ENCODE measurements around the gene SERGEF.

Gene SERGEF

DNA sequence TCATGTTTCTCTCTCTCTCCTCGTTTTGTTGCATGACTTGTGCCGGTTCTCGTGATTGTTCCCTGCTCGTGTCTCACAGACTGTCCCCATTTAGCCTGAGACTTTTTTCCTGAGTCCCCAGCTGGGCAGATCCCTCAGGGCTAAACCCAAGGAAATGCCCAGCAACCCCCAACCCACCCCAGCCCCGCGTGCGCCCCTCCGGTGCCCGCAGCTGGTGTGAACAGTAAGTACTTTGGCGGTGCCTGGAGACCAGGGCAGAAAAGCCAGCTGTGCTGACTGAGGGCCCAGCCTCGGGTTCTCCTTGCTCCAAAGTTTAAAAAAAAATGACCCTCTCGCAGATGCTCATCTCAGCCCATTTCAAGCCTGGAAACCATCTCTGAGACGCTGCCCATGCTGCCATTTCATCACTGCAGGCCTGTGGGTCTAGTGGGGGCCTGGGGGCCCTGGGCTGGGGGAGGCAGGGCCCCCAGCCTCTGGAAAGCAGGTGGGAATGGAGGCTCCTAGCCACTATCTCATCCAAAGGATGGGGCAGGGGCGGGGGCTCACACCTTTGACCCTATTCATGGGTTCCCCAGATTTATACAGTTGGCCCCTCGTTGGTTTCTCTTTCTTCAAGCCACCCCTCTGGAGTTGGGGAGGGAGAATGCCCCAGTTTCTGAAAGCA lies 236.5 kb downstream of the SERGEF start:
- TF ChIP-seq, protein P1, sequence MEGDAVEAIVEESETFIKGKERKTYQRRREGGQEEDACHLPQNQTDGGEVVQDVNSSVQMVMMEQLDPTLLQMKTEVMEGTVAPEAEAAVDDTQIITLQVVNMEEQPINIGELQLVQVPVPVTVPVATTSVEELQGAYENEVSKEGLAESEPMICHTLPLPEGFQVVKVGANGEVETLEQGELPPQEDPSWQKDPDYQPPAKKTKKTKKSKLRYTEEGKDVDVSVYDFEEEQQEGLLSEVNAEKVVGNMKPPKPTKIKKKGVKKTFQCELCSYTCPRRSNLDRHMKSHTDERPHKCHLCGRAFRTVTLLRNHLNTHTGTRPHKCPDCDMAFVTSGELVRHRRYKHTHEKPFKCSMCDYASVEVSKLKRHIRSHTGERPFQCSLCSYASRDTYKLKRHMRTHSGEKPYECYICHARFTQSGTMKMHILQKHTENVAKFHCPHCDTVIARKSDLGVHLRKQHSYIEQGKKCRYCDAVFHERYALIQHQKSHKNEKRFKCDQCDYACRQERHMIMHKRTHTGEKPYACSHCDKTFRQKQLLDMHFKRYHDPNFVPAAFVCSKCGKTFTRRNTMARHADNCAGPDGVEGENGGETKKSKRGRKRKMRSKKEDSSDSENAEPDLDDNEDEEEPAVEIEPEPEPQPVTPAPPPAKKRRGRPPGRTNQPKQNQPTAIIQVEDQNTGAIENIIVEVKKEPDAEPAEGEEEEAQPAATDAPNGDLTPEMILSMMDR (IDR thresholded peaks at IDR 0.05; ENCODE audit: control insufficient read depth, insufficient read depth, low read depth, low read length, missing control alignments), result no peak
- no peak overlapping the region for H3K4me3 ChIP-seq (ENCODE audit: control insufficient read depth, low read depth, low read length)
- DNase-seq (ENCODE audit: low read depth), result no peak

DNA sequence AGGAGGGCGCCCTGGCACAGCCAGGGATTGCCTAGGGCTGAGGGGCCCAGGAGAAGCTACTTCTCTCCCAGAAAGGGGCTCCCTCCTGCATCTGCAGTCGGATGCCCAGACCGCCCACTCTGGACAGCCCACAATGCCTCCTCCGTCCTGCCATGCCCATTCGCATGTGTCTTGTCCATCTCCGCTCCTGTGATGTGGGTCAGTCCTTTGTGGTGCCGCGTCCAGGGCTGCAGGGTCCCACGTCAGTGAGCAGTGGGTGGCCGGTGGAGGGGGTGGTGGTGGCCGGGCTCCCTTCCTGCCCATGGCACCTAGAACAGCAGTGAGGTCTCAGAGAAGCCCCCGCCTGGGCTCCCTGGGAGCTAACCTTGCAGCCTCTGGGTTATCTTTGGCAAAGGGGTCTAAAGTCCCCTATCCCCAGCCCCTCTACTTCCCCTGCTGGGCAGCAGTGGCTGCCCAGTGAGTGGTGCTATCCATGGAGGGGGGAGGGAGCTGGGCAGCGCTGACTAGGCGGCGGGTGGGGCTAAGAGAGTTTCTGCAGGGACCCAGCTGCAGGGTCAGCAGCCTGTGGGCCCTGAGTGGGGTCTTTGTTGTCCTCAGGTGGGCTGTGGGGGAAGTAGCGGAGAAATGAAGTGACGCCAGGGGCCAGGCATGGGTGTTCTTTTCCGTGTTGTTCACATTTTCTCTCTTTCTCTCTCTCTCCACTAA lies 237.2 kb downstream of the SERGEF start:
- H3K4me3 ChIP-seq (ENCODE audit: control insufficient read depth, low read depth, low read length), result no peak overlapping the region
- DNase-seq (ENCODE audit: low read depth), result no peak
- TF ChIP-seq, protein P1 (IDR thresholded peaks at IDR 0.05; ENCODE audit: control insufficient read depth, insufficient read depth, low read depth, low read length, missing control alignments), result no peak

DNA sequence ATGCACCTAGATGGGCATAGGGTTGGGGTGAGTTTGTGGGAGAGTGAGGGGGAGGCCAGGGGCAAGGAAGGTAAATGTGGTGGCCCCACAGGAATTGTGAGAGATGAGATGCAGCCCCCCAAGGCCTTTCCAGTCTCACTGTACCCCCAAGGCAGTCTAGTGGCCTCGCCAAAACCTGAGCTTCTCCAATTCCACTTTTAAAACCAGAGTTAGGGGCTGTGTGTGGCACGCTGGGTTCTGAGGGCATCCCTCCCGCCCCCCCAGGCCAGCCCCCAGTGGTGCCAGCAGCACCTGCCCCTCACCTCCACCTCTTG lies 237.9 kb downstream of the SERGEF start:
- no peak for DNase-seq (ENCODE audit: low read depth)
- no peak overlapping the region for H3K4me3 ChIP-seq (ENCODE audit: control insufficient read depth, low read depth, low read length)
- TF ChIP-seq, protein P1 (IDR thresholded peaks at IDR 0.05; ENCODE audit: control insufficient read depth, insufficient read depth, low read depth, low read length, missing control alignments), result no peak

DNA sequence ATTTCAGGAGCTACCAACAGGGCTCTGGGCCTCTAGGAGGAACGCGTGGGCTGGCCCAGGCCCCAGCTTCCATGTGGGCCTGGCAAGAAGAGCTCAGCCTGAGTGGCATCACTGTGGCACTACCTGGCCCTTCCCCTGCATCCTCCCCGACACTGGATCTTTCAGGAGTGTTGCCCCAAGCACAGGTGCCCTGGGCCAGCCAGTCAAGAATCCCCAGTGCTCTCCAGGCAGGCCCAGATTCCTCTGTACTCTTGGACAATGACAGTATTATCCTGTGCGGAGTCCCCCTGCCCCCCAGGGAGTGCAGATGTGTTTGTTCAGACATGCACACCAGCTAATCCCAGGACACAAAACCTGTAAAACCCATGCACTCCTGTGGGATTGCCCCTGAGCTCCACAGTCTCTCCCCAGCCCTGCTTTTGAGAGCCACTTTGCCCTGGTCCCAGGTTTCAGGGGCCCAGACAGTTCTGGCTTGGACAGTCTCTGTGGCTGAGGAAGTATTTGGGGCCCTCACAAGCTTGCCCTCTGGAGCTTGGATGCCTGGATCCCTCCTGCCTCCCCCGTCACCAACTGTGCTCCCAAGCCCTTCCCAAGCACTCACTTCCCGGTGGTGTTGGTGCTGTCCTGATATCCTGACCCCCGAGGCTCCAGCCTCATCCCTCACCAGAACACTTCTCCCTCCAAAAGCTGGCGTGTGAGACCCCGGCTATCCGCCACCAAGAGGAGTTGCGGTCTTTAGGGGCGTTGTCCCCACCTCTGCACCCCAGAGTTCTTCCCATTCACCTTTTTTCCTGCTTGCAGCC lies 238.4 kb downstream of the SERGEF start:
- DNase-seq (ENCODE audit: low read depth), result no peak
- TF ChIP-seq, protein P1 (IDR thresholded peaks at IDR 0.05; ENCODE audit: control insufficient read depth, insufficient read depth, low read depth, low read length, missing control alignments), result no peak

DNA sequence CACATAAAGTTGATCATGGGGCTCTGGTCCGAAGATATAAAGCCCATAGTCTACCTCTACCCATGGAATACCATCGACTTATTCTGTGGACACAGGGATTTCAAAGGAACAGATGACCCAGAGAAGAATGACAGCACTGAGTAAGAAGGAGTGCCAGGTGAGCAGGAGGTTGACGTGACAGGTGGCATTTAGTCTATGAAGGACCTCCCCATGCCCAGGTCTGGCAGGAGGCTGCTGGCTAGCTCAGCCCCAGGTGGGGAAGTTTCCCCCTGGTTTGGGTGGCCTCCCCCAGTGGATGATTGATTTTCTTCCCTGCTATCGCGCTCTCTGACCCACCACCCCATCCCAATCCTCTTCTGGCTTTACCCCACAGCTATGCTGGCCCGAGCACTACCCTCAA lies 239.2 kb downstream of the SERGEF start:
- TF ChIP-seq, protein P1 (IDR thresholded peaks at IDR 0.05; ENCODE audit: control insufficient read depth, insufficient read depth, low read depth, low read length, missing control alignments), result no peak
- DNase-seq (ENCODE audit: low read depth), result no peak
- no peak overlapping the region for H3K4me3 ChIP-seq (ENCODE audit: control insufficient read depth, low read depth, low read length)

More for the DNA sequence above, 238.4 kb downstream of the SERGEF start:
- H3K4me3 ChIP-seq (ENCODE audit: control insufficient read depth, low read depth, low read length), result no peak overlapping the region

DNA sequence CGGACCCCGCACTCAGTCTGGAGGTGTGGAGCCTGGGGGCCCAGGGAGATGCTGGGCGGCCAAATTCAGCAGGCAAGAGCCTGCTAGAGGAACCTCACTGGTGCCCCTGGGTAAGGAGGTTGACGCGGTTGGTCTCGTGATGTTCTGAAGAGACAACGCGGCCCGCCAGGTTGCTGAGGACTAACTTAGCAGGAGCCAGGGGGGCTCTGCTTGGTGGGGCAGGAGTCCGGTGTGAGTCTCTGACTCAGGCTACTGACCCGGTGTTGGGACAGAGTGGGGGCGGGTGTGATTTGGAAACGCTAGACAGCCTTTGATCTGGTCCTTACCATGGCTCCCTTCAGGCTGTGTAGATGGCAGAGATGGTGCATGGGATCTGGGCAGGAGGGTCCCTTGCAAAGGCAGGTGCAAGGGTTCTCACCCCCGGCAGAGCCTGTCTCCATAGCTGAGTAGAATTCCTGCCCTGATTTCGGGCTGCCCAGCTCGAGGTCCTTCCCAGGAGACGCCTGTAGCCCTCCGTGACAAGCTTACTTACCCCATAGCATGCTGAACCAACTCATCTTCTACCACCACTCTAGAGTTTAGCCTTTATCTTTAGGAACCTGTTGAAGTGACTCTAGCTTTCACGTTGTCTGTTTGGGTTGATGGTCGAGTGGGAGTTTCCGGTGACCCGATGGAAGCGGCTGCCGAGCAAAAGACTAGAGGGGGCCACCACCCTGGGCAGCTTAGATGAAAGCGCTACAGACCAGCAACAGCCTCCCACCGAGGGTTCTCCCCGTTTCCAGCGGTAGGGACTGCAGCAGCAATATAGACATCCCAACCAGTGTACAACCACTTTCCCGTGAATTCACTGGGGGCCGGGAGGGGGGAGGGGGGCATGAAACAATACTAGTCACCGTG lies 239.9 kb downstream of the SERGEF start:
- DNase-seq (ENCODE audit: low read depth), result no peak
- H3K4me3 ChIP-seq (ENCODE audit: control insufficient read depth, low read depth, low read length), result no peak overlapping the region
- TF ChIP-seq, protein P1 (IDR thresholded peaks at IDR 0.05; ENCODE audit: control insufficient read depth, insufficient read depth, low read depth, low read length, missing control alignments), result no peak
